A549 (cell line): ENCODE measurements around the gene CFAP70.

Source experiments
- CEBPB ChIP-seq, 2 experiments: fragments of >200 bp in 1 of 2; sonication (Bioruptor Twin) in 1 of 2; formaldehyde crosslinking in 1 of 2; IDR thresholded peaks; 2 replicates each; pipeline ENCODE4 v1.6.1; 2012 to 2016
- FOSB ChIP-seq: fragments of 250-450 bp; sonication (Bioruptor Pico); IDR thresholded peaks from 2 replicates; pipeline ENCODE4 v1.5.0; 2020; ENCODE audit warnings: mild to moderate bottlenecking, moderate library complexity
- HOXA7 ChIP-seq: fragments of 250-450 bp; sonication (Bioruptor Pico); IDR thresholded peaks from 2 replicates; pipeline ENCODE4 v1.5.0; 2020; ENCODE audit warnings: mild to moderate bottlenecking, moderate library complexity
- MAX ChIP-seq: IDR thresholded peaks from 2 replicates; pipeline ENCODE4 v1.6.1; 2012
- POLR2A ChIP-seq: IDR thresholded peaks from 2 replicates; pipeline ENCODE4 v1.6.1; 2012; ENCODE audit warnings: mild to moderate bottlenecking, low read length
- RAD21 ChIP-seq, 2 experiments: fragments of >200 bp in 1 of 2; sonication (Bioruptor Twin) in 1 of 2; formaldehyde crosslinking in 1 of 2; IDR thresholded peaks in 1 of 2; conservative IDR thresholded peaks in 1 of 2; 2 replicates in 1 of 2; 3 replicates in 1 of 2; pipeline ENCODE4 v1.6.1; 2012 to 2018; ENCODE audit warnings: inconsistent platforms in 1 of 2
- ZFP36 ChIP-seq: fragments of 450-650 bp; IDR thresholded peaks from 2 replicates; pipeline ENCODE4 v1.6.1; 2014; ENCODE audit warnings: borderline replicate concordance; ENCODE audit not compliant: partially characterized antibody
- TF ChIP-seq, protein P1 (sequence below): fragments of >200 bp; sonication (Bioruptor Twin); formaldehyde crosslinking; IDR thresholded peaks from 3 replicates; pipeline ENCODE4 v1.5.1; 2016

DNA sequence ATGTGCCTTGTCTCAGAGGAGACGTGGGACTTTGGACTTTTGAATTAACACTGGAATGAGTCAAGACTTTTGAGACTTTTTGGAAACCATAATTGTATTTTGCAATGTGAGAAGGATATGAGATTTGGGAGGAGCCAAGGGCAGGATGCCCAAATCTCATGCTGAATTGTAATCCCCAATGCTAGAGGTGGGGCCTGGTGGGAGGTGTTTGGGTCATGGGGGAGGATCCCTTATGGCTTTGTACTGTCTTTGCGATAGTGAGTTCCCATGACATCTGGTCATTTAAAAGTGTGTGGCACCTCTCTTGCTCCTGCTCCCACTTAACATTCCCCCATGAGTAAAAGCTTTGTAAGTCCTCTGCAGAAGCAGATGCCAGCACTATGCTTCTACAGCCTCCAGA is 150.8 kb downstream of the CFAP70 start:
- TF ChIP-seq FOSB (CRISPR knock-in tag) (no peak), POLR2A (no peak), MAX (no peak), CEBPB (IDR thresholded peaks at IDR 0.05) (no peak), RAD21 (conservative IDR thresholded peaks at IDR 0.05 in 1 of 2, IDR thresholded peaks at IDR 0.05 in 1 of 2) (no peak), ZFP36 (no peak), HOXA7 (CRISPR knock-in tag) (no peak)
- TF ChIP-seq, protein P1, sequence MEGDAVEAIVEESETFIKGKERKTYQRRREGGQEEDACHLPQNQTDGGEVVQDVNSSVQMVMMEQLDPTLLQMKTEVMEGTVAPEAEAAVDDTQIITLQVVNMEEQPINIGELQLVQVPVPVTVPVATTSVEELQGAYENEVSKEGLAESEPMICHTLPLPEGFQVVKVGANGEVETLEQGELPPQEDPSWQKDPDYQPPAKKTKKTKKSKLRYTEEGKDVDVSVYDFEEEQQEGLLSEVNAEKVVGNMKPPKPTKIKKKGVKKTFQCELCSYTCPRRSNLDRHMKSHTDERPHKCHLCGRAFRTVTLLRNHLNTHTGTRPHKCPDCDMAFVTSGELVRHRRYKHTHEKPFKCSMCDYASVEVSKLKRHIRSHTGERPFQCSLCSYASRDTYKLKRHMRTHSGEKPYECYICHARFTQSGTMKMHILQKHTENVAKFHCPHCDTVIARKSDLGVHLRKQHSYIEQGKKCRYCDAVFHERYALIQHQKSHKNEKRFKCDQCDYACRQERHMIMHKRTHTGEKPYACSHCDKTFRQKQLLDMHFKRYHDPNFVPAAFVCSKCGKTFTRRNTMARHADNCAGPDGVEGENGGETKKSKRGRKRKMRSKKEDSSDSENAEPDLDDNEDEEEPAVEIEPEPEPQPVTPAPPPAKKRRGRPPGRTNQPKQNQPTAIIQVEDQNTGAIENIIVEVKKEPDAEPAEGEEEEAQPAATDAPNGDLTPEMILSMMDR: no peak
